HEK293 (cell line): ENCODE data around the gene TAS1R2.

ENCODE experiments used
- ZNF24 ChIP-seq: fragments of 450-650 bp; formaldehyde crosslinking; IDR thresholded peaks from 2 replicates; pipeline ENCODE4 v1.5.1; 2016; ENCODE audit warnings: missing biosample characterization, missing genetic modification characterization
- ZNF274 ChIP-seq, 2 experiments: fragments of 200-500 bp in 1 of 2; fragments of 450-650 bp in 1 of 2; sonication (Bioruptor generic) in 1 of 2; formaldehyde crosslinking in 1 of 2; IDR thresholded peaks; 2 replicates each; pipeline versions ENCODE4 v1.5.1 to v1.6.1; 2014 to 2016; ENCODE audit warnings: borderline replicate concordance in 1 of 2, inconsistent platforms in 1 of 2, low read length in 1 of 2, missing biosample characterization in 1 of 2, missing genetic modification characterization in 1 of 2
- ZNF404 ChIP-seq: fragments of 450-650 bp; formaldehyde crosslinking; IDR thresholded peaks from 2 replicates; pipeline ENCODE4 v1.5.1; 2017; ENCODE audit warnings: missing biosample characterization, missing genetic modification characterization
- ZNF530 ChIP-seq: fragments of 450-650 bp; formaldehyde crosslinking; IDR thresholded peaks from 2 replicates; pipeline ENCODE4 v1.5.1; 2016; ENCODE audit warnings: low read depth, missing biosample characterization, missing genetic modification characterization
- ZNF549 ChIP-seq: fragments of 450-650 bp; IDR thresholded peaks from 2 replicates; pipeline ENCODE4 v1.5.1; 2018; ENCODE audit warnings: missing biosample characterization, missing genetic modification characterization, mild to moderate bottlenecking, inconsistent platforms, moderate library complexity
- ZNF558 ChIP-seq: fragments of 450-650 bp; formaldehyde crosslinking; IDR thresholded peaks from 2 replicates; pipeline ENCODE4 v1.5.1; 2016; ENCODE audit warnings: missing biosample characterization, missing genetic modification characterization
- TF ChIP-seq, protein P1 (sequence below): fragments of 450-650 bp; formaldehyde crosslinking; IDR thresholded peaks from 2 replicates; pipeline ENCODE4 v1.5.1; 2016; ENCODE audit warnings: missing biosample characterization, missing genetic modification characterization
- TF ChIP-seq, protein P2 (sequence below): fragments of 450-650 bp; formaldehyde crosslinking; IDR thresholded peaks from 2 replicates; pipeline ENCODE4 v1.5.1; 2016; ENCODE audit warnings: missing biosample characterization, missing genetic modification characterization
- TF ChIP-seq, protein P3 (sequence below): fragments of 450-650 bp; formaldehyde crosslinking; IDR thresholded peaks from 2 replicates; pipeline ENCODE4 v1.5.1; 2016; ENCODE audit warnings: missing biosample characterization, missing genetic modification characterization
- TF ChIP-seq, protein P4 (sequence below): fragments of 450-650 bp; formaldehyde crosslinking; IDR thresholded peaks from 2 replicates; pipeline ENCODE4 v1.5.1; 2016; ENCODE audit warnings: missing biosample characterization, missing genetic modification characterization
- TF ChIP-seq, protein P5 (sequence below): fragments of 450-650 bp; formaldehyde crosslinking; IDR thresholded peaks from 2 replicates; pipeline ENCODE4 v1.5.1; 2016; ENCODE audit warnings: missing biosample characterization, missing genetic modification characterization, low read depth

DNA sequence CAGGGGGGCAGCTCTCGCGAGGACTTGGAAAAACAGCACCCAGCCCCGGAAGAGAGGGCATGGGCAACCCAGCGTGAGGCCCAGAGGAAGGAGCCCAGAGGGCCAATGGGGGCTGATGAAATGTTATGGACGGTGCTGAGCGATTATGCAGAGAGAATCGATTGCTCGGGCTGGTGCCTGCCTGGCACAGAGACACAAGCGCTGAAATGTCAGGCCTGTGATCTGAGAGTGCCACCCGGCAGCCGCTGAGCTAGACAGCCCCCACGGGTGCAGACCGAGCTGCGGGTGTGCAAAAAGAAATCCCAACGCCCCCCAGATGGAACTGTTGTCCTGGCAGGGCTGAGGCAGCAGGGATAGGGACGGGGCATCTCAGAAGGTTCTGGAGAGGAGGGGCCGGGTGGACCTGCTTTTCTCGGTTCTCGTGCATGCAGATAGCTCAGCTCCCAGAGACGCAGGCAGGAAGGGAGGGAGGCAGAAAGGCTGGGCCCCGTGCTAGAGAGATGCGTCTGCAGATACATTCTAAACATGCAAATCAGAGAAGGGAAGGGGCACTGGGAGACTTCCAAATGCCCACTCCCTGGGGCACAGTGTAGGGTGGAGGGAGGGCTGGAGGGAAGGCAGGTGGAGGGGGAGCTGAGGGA is 41.5 kb downstream of the TAS1R2 start:
- TF ChIP-seq, protein P1, sequence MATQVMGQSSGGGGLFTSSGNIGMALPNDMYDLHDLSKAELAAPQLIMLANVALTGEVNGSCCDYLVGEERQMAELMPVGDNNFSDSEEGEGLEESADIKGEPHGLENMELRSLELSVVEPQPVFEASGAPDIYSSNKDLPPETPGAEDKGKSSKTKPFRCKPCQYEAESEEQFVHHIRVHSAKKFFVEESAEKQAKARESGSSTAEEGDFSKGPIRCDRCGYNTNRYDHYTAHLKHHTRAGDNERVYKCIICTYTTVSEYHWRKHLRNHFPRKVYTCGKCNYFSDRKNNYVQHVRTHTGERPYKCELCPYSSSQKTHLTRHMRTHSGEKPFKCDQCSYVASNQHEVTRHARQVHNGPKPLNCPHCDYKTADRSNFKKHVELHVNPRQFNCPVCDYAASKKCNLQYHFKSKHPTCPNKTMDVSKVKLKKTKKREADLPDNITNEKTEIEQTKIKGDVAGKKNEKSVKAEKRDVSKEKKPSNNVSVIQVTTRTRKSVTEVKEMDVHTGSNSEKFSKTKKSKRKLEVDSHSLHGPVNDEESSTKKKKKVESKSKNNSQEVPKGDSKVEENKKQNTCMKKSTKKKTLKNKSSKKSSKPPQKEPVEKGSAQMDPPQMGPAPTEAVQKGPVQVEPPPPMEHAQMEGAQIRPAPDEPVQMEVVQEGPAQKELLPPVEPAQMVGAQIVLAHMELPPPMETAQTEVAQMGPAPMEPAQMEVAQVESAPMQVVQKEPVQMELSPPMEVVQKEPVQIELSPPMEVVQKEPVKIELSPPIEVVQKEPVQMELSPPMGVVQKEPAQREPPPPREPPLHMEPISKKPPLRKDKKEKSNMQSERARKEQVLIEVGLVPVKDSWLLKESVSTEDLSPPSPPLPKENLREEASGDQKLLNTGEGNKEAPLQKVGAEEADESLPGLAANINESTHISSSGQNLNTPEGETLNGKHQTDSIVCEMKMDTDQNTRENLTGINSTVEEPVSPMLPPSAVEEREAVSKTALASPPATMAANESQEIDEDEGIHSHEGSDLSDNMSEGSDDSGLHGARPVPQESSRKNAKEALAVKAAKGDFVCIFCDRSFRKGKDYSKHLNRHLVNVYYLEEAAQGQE (tag by site-specific recombination), result no peak
- TF ChIP-seq, protein P2, sequence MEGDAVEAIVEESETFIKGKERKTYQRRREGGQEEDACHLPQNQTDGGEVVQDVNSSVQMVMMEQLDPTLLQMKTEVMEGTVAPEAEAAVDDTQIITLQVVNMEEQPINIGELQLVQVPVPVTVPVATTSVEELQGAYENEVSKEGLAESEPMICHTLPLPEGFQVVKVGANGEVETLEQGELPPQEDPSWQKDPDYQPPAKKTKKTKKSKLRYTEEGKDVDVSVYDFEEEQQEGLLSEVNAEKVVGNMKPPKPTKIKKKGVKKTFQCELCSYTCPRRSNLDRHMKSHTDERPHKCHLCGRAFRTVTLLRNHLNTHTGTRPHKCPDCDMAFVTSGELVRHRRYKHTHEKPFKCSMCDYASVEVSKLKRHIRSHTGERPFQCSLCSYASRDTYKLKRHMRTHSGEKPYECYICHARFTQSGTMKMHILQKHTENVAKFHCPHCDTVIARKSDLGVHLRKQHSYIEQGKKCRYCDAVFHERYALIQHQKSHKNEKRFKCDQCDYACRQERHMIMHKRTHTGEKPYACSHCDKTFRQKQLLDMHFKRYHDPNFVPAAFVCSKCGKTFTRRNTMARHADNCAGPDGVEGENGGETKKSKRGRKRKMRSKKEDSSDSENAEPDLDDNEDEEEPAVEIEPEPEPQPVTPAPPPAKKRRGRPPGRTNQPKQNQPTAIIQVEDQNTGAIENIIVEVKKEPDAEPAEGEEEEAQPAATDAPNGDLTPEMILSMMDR, result no peak
- TF ChIP-seq ZNF404 (tag by site-specific recombination), result no peak
- no peak for TF ChIP-seq ZNF530 (tag by site-specific recombination)
- no peak for TF ChIP-seq ZNF24 (tag by site-specific recombination)
- TF ChIP-seq, protein P3, sequence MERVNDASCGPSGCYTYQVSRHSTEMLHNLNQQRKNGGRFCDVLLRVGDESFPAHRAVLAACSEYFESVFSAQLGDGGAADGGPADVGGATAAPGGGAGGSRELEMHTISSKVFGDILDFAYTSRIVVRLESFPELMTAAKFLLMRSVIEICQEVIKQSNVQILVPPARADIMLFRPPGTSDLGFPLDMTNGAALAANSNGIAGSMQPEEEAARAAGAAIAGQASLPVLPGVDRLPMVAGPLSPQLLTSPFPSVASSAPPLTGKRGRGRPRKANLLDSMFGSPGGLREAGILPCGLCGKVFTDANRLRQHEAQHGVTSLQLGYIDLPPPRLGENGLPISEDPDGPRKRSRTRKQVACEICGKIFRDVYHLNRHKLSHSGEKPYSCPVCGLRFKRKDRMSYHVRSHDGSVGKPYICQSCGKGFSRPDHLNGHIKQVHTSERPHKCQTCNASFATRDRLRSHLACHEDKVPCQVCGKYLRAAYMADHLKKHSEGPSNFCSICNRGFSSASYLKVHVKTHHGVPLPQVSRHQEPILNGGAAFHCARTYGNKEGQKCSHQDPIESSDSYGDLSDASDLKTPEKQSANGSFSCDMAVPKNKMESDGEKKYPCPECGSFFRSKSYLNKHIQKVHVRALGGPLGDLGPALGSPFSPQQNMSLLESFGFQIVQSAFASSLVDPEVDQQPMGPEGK, result no peak
- TF ChIP-seq, protein P4, sequence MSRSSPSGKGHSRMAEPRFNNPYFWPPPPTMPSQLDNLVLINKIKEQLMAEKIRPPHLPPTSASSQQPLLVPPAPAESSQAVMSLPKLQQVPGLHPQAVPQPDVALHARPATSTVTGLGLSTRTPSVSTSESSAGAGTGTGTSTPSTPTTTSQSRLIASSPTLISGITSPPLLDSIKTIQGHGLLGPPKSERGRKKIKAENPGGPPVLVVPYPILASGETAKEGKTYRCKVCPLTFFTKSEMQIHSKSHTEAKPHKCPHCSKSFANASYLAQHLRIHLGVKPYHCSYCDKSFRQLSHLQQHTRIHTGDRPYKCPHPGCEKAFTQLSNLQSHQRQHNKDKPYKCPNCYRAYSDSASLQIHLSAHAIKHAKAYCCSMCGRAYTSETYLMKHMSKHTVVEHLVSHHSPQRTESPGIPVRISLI, result no peak
- TF ChIP-seq ZNF558 (tag by site-specific recombination), result no peak
- TF ChIP-seq ZNF274 (IDR thresholded peaks at IDR 0.05; ENCODE audit: low read length), result no peak
- no peak for TF ChIP-seq ZNF274 (tag by site-specific recombination; IDR thresholded peaks at IDR 0.05; ENCODE audit: borderline replicate concordance)
- TF ChIP-seq, protein P5, sequence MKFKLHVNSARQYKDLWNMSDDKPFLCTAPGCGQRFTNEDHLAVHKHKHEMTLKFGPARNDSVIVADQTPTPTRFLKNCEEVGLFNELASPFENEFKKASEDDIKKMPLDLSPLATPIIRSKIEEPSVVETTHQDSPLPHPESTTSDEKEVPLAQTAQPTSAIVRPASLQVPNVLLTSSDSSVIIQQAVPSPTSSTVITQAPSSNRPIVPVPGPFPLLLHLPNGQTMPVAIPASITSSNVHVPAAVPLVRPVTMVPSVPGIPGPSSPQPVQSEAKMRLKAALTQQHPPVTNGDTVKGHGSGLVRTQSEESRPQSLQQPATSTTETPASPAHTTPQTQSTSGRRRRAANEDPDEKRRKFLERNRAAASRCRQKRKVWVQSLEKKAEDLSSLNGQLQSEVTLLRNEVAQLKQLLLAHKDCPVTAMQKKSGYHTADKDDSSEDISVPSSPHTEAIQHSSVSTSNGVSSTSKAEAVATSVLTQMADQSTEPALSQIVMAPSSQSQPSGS (tag by site-specific recombination), result no peak
- no peak for TF ChIP-seq ZNF549 (tag by site-specific recombination)
